ENCODE data around the gene TUBA1B. TPM values are rescaled to one million over a fixed set of nuclear protein-coding genes. Genes with fewer than 3 reads are reported as not detected.
"Not testable (repeated sequence)": the region's sequence is repeated elsewhere in the genome, so short reads cannot be mapped to it uniquely, and the experiment has no call there.

The TUBA1B gene
- total and polyA plus RNA-seq, 7 donors, result 482 to 1,083 (median 688) TPM

DNA sequence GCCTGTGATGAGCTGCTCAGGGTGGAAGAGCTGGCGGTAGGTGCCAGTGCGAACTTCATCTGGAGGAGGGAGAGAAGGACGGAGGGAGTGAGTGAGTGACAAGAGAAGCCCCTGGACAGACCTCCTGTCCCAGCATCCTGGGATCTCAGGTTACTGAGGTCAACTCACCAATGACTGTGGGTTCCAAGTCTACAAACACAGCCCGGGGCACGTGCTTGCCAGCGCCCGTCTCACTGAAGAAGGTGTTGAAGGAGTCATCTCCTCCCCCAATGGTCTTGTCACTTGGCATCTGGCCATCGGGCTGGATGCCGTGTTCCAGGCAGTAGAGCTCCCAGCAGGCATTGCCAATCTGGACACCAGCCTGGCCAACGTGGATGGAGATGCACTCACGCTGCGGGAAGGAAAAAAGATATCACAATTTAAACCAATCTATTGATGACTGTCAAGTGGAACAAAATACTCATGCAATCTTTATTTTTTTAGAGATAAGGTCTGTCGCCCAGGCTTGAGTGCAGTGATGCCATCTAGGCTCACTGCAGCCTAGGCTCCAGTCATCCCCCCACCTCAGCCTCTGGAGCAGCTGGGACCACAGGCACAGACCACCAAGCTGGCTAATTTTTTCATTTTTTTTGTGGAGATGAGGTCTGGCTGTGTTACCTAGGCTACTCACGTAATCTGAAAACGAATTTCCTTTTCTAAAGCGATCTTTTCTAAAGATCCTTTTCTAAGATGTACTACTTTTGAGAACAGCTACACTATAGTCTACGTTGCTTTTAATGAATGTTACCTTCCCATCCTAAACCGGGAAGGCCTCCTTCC is 1.7 kb downstream of the TUBA1B start:
- Histone ChIP-seq H3K27me3 (no peaks in the 10 kb centered on the region), H3K4me3 (peak overlapping the region in 3 of 4 donors; percentile 94 to 99 (median 96)), H3K4me1 (peaks cover 0 to 30% (median 27%) of the 10 kb centered on the region in 4 donors), H3K9me3 (no peaks in the 10 kb centered on the region), H3K36me3 (peaks cover 7 to 28% (median 15%) of the 10 kb centered on the region in 4 donors), H3K27ac (peak overlapping the region; percentile 99 to 100 (median 100))
- no peak for DNase-seq
- TF ChIP-seq POLR2A (IDR thresholded peaks at IDR 0.05) (no peak), EP300 (IDR thresholded peaks at IDR 0.05) (no peak), POLR2AphosphoS5 (IDR thresholded peaks at IDR 0.05) (no peak)
- TF ChIP-seq, protein P1, sequence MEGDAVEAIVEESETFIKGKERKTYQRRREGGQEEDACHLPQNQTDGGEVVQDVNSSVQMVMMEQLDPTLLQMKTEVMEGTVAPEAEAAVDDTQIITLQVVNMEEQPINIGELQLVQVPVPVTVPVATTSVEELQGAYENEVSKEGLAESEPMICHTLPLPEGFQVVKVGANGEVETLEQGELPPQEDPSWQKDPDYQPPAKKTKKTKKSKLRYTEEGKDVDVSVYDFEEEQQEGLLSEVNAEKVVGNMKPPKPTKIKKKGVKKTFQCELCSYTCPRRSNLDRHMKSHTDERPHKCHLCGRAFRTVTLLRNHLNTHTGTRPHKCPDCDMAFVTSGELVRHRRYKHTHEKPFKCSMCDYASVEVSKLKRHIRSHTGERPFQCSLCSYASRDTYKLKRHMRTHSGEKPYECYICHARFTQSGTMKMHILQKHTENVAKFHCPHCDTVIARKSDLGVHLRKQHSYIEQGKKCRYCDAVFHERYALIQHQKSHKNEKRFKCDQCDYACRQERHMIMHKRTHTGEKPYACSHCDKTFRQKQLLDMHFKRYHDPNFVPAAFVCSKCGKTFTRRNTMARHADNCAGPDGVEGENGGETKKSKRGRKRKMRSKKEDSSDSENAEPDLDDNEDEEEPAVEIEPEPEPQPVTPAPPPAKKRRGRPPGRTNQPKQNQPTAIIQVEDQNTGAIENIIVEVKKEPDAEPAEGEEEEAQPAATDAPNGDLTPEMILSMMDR (IDR thresholded peaks at IDR 0.05), result no peak
- intact Hi-C loops (cut with DNase I), result loop anchor here (2.0 kb wide), 2 partner anchors 19 to 59 kb away; partner anchors contain the start of genes LMBR1L and TUBA1A
- 49 to 58% methylated on average over 18 of the region's 18 CpGs for WGBS, 2 donors

DNA sequence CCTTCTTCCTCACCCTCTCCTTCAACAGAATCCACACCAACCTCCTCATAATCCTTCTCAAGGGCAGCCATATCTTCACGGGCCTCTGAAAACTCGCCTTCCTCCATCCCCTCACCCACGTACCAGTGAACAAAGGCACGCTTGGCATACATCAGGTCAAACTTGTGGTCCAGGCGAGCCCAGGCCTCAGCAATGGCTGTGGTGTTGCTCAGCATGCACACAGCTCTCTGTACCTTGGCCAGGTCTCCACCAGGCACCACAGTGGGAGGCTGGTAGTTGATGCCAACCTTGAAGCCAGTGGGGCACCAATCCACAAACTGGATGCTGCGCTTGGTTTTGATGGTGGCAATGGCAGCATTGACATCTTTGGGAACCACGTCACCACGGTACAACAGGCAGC is 3.2 kb downstream of the TUBA1B start:
- 89 to 93% methylated on average over 8 of the region's 8 CpGs for WGBS, 2 donors
- H3K9me3 ChIP-seq; H3K4me3 ChIP-seq; H3K27ac ChIP-seq; intact Hi-C loops (cut with DNase I); DNase-seq; H3K27me3 ChIP-seq: not testable (repeated sequence)
- Histone ChIP-seq H3K4me1 (peaks cover 0 to 28% (median 26%) of the 10 kb centered on the region in 4 donors), H3K36me3 (peaks cover 7 to 28% (median 15%) of the 10 kb centered on the region in 4 donors)

DNA sequence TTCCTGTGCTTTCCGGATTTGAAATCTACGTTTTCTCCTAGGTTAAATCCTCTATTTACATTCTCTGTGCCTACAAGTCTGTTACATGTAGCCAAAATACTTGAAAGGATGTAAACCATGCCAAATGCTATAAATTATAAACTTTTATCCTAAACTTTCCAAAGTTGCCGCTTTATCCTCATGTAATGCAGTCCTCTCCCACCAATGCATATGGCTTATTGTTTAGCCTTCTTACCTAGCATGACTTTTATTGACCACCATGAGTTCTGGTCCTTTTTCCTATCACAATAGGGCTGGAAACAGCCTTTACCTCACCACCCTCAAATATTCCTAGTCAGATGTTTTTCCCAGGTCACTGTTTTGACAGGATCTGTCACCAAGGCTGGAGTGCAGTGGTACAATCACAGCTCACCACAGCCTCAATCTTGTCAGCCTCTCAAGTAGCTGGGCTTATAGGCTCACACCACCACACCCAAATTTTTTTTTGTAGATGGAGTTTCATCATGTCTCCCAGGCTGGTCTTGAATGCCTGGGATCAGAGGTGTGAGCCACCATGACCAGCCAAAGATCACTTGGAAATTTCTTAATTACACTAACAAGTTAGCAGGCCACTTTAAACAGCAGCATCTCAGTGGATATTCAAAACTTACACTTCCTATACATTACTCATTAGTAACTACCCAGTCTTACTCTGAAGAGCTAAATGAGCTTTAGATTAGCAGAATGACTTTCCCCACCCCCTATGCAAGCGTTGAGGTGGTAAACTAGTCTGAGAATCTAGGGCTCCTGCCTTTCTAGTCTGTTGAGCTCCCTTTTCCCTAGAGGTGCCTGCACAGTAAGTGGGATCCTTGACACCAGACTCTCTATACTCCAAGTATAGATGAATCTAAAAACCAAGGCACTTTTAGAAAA is 4.1 kb downstream of the TUBA1B start:
- H3K4me3 ChIP-seq, result no peak overlapping the region
- WGBS, 2 donors, result 77 to 80% methylated on average over 4 of the region's 4 CpGs

DNA sequence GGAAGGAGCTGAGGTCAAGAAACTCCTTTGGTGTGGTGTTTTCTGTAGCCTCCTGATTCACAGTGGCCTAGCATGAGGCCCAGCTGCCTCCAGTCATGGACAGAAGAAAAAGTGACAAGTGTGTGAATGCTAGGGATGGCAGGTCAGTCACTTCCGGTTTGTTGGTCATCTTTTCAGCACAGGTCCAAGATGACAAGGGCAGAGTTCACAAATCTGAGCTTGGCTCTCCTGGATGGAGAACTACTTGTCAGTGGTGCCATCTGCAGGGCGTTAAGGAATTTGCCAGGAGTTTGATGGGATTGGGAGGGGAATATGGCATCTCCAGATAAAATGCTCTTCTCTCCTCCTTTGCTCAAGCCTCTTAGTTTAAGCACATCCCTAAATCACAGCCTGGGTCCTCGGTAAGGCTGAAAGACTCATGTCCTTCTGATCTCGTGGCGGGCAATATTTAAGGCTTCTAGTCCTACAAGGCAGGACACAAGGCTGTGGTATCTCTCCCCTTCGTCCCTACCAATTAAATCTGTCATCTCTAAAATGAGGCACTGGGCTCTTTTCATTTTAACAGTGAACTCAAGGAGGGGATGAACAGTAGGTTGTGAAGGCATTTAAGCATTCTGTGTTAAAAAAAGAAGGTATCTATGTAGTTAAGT is 10.0 kb downstream of the TUBA1B start:
- H3K36me3 ChIP-seq, result no peaks in the 10 kb centered on the region
- H3K4me3 ChIP-seq, result no peak overlapping the region
- H3K27me3 ChIP-seq, result no peaks in the 10 kb centered on the region
- no peaks in the 10 kb centered on the region for H3K9me3 ChIP-seq
- intact Hi-C loops (cut with DNase I), result loop anchor here (1.0 to 2.0 kb wide), 2 partner anchors 32 to 57 kb away; no protein-coding TSS in a partner anchor
- H3K27ac ChIP-seq, result no peak overlapping the region
- TF ChIP-seq, protein P1 (IDR thresholded peaks at IDR 0.05), result peak; percentile 33 to 58 (median 45)
- TF ChIP-seq EP300 (IDR thresholded peaks at IDR 0.05), result no peak
- peak; percentile 67 for DNase-seq
- 18 to 42% methylated on average over 6 of the region's 6 CpGs for WGBS, 2 donors
- H3K4me1 ChIP-seq, result no peaks in the 10 kb centered on the region

More for the DNA sequence above, 4.1 kb downstream of the TUBA1B start:
- Histone ChIP-seq H3K27ac (no peak overlapping the region), H3K9me3 (no peaks in the 10 kb centered on the region), H3K27me3 (no peaks in the 10 kb centered on the region), H3K4me1 (peaks cover 0 to 22% (median 20%) of the 10 kb centered on the region in 4 donors), H3K36me3 (peaks cover 7 to 28% (median 15%) of the 10 kb centered on the region in 4 donors)
- intact Hi-C loops (cut with DNase I), result no loop called here
- TF ChIP-seq POLR2A (IDR thresholded peaks at IDR 0.05) (no peak), POLR2AphosphoS5 (IDR thresholded peaks at IDR 0.05) (no peak), EP300 (IDR thresholded peaks at IDR 0.05) (no peak)
- TF ChIP-seq, protein P1 (IDR thresholded peaks at IDR 0.05), result no peak
- DNase-seq, result peak; percentile 3
